GM13976 (cell line): Measurements from ENCODE around the gene LSMEM2.
"Not testable (repeated sequence)": the region's sequence is repeated elsewhere in the genome, so short reads cannot be mapped to it uniquely, and the experiment has no call there.

Experiments
- DNase-seq: peaks from one replicate; pipeline ENCODE4 v3.0.0; 2012; ENCODE audit warnings: low spot score
- in situ Hi-C: fragments of 300-500 bp; cut with MboI; formaldehyde crosslinking; loops from one replicate; pipeline ENCODE4 v1.12.0; 2022; ENCODE audit warnings: low sequenced_read_pairs, mixed read lengths, inconsistent platforms; ENCODE audit not compliant: unreplicated experiment
- TF ChIP-seq, protein P1 (sequence below): IDR thresholded peaks from 2 replicates; pipeline ENCODE4 v1.5.1; 2012; ENCODE audit warnings: borderline replicate concordance, mild to moderate bottlenecking; ENCODE audit not compliant: insufficient read depth; ENCODE audit errors: extremely low read depth, missing control alignments, control extremely low read depth

Gene LSMEM2

GRCh38 chr3:50275996-50276761, 2.7 kb upstream of the LSMEM2 start:
- TF ChIP-seq, protein P1, sequence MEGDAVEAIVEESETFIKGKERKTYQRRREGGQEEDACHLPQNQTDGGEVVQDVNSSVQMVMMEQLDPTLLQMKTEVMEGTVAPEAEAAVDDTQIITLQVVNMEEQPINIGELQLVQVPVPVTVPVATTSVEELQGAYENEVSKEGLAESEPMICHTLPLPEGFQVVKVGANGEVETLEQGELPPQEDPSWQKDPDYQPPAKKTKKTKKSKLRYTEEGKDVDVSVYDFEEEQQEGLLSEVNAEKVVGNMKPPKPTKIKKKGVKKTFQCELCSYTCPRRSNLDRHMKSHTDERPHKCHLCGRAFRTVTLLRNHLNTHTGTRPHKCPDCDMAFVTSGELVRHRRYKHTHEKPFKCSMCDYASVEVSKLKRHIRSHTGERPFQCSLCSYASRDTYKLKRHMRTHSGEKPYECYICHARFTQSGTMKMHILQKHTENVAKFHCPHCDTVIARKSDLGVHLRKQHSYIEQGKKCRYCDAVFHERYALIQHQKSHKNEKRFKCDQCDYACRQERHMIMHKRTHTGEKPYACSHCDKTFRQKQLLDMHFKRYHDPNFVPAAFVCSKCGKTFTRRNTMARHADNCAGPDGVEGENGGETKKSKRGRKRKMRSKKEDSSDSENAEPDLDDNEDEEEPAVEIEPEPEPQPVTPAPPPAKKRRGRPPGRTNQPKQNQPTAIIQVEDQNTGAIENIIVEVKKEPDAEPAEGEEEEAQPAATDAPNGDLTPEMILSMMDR: no peak
- DNase-seq: no peak
- in situ Hi-C loops: no loop called here

GRCh38 chr3:50276762-50277101, 2.2 kb upstream of the LSMEM2 start:
- in situ Hi-C loops: no loop called here
- TF ChIP-seq, protein P1: no peak
- DNase-seq: no peak

GRCh38 chr3:50278123-50278879, 586 bp upstream of the LSMEM2 start:
- DNase-seq: no peak
- in situ Hi-C loops: no loop called here
- TF ChIP-seq, protein P1: no peak

GRCh38 chr3:50279255-50280016, 549 bp downstream of the LSMEM2 start:
- no peak for DNase-seq
- TF ChIP-seq, protein P1: no peak
- in situ Hi-C loops: no loop called here

DNA sequence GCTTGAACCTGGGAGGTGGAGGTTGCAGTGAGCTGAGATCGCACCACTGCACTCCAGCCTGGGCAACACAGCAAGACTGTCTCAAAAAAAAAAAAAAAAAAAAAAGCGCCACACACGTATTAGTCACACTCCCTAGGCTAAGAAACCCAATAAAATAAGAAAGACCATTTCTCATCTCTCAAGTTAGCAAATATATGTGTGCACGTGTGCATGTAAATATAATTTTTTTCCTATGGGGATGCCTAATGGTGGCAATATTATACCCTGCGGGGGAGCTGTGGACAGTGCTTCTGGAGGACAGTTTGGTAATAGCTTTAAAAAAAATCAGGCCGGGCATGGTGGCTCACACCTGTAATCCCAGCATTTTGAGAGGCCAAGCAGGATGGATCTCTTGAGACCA, 5.2 kb downstream of the LSMEM2 start:
- DNase-seq, in situ Hi-C loops: not testable (repeated sequence)

GRCh38 chr3:50286322-50287227, 7.7 kb downstream of the LSMEM2 start:
- TF ChIP-seq, protein P1: no peak
- in situ Hi-C loops: no loop called here
- no peak for DNase-seq
